Subcutaneous adipose tissue (tissue), 4 donors: ENCODE results near the gene RRM1. TPM values are rescaled to one million over a fixed set of nuclear protein-coding genes. Genes with fewer than 3 reads are reported as not detected.

ENCODE experiments used
- CTCF ChIP-seq: fragments of 450-650 bp; IDR thresholded peaks from one replicate; pipeline ENCODE4 v1.5.1; 2016; ENCODE audit warnings: low read depth, mild to moderate bottlenecking, control low read depth, antibody characterized with exemption, moderate library complexity
- total RNA-seq, 4 donors: library from RNA; depleted of rRNA; stranded (reverse); fragments of >200 nt; gene quantifications; one replicate each; pipeline ENCODE4 v1.1.0, GENCODE V29; 2016

The RRM1 gene
- total RNA-seq, 4 donors from 2014 or later, result 26.0 to 52.4 (median 40.5) TPM

DNA sequence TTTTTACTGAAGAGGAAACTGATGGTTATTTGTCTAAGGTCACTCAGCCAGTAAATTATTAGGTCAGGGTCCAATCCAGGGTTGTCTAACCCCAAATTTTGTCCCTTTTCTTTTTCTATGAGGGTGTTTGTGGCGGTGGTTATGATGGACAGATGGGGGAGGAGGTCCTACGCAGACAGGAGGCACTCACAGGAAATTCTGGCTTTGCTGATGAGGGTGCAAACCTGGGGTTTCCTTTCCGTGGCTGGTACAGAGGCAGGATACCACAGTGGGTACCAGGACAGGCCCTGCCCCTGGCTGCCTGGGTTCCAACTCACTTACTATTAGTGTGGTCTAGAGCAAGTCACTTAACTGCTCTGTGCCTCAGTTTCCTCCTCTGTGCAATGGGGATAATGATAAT, 91.0 kb downstream of the RRM1 start:
- no peak for TF ChIP-seq CTCF

DNA sequence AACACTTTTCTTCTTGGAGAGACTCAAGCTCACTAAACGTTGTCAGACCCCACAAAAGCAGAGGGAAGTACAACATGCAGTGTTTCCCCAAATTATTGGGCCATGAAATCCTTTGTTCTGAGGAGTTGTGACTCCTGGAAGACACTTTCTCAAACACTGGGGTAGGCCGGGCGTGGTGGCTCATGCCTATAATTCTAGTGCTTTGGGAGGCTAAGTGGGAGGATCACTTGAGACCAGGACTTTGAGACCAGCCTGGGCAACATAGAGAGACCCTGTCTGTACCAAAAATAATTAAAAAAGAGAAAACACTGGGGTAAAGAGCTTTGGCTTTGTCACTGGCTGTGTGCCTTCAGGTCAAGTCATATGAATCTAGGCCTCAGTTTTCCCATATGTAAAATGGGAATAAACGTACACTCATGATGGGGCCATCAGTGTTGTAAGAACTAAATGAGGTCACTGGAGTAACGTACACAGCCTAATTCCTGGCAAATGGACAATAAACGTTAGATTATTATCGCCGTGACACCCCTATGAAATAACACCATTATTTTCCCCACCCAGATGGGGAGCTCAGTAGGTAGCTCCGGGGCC, 92.0 kb downstream of the RRM1 start:
- TF ChIP-seq CTCF, result no peak

DNA sequence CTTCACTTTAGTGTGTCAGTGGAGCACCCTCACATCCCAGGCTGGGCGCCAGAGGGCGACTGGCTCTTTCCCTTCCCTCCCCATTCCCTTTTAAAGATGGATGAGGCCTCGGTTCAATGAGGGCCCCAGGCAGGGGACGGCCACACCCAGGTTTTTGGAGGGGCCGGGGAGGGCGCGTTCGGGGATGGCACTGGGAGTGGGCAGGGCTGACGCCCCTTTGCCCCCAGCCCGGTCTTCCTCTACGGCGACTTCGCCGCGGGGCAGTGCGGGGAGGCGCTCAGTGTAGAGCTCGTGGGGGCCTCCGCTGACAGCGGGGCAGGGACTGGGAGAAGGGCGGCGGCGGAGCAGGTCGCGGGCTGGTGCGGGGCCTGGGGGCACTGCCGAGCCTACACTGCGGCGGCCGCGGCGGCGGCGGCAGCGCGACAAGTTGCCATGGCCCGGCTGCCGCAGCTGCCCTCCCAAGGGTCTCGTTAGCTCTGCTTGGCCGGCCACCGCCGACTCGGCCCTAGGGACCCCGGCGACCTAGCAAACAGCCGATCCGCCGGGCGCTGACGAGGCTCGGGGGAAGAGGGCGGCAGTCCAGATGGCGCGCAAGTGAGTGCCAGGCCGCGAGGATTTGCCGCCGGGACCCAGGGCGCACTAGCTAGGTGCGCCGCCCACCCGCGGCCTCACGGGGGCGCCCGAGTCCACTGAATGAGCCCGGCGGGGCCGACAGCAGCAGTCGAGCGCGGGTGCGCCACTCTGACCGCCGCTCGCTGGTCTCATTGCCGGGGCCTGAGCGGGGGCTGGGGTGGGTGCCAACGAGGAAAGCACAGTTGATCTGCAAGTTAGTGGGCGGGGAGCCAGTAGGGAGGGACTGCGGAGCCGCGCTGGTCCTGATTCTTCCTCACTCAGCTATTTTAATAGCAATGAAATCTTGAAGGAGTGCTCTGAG, 92.7 kb downstream of the RRM1 start:
- no peak for TF ChIP-seq CTCF

Other genes starting within 250 kb of the RRM1 start
- gene STIM1, start 239.1 kb upstream of the RRM1 start, total RNA-seq, result 10 to 100 TPM; 39.5 to 64.8 (median 43.3) TPM